ENCODE data around the gene OR11H6. TPM values are rescaled to one million over a fixed set of nuclear protein-coding genes. Genes with fewer than 3 reads are reported as not detected.

OR11H6 gene
- not detected in 2 replicates for total RNA-seq (2014; rRNA removed; shearing (Covaris generic))

GRCh38 chr14:20223410-20223809, at the start of gene OR11H6:
Gene OR11H6 (plus strand): TSS chr14:20223710. CDS start chr14:20223710, 0 bp downstream.

GRCh38 chr14:20190596-20190995, 32.9 kb upstream of the OR11H6 start, which contains the start of gene OR11G2:
Gene OR11G2 (plus strand): TSS chr14:20190896. CDS start chr14:20197438, 6,542 bp downstream.

GRCh38 chr14:20228681-20229080, 5.2 kb downstream of the OR11H6 start, which contains the start of gene OR11H7:
Gene OR11H7 (plus strand): TSS chr14:20228981.

Small RNA genes lying within 50 kb of the gene (small RNA-seq; reads per million reads assigned to genes)
- not detected for gene GTF2IP22

Other genes with a start within 250 kb of the OR11H6 start
- not detected in 2 replicates for gene OR4K15, start 248.1 kb upstream of the OR11H6 start, total RNA-seq (2014; rRNA removed; shearing (Covaris generic))
- gene OR4Q2, start 221.5 kb upstream of the OR11H6 start, total RNA-seq (2014; rRNA removed; shearing (Covaris generic)), result not detected in 2 replicates
- gene OR4K14, start 204.4 kb upstream of the OR11H6 start, total RNA-seq (2014; rRNA removed; shearing (Covaris generic)), result not detected in 2 replicates
- not detected in 2 replicates for gene OR4K13, start 187.7 kb upstream of the OR11H6 start, total RNA-seq (2014; rRNA removed; shearing (Covaris generic))
- gene OR4L1, start 163.7 kb upstream of the OR11H6 start, total RNA-seq (2014; rRNA removed; shearing (Covaris generic)), result not detected in 2 replicates
- not detected in 2 replicates for gene OR4K17, start 113.0 kb upstream of the OR11H6 start, total RNA-seq (2014; rRNA removed; shearing (Covaris generic))
- not detected in 2 replicates for gene OR4N5, start 84.9 kb upstream of the OR11H6 start, total RNA-seq (2014; rRNA removed; shearing (Covaris generic))
- gene OR11G2, start 32.8 kb upstream of the OR11H6 start, total RNA-seq (2014; rRNA removed; shearing (Covaris generic)), result not detected in 2 replicates
- gene OR11H7, start 5.3 kb downstream of the OR11H6 start, total RNA-seq (2014; rRNA removed; shearing (Covaris generic)), result not detected in 2 replicates
- not detected in 2 replicates for gene OR11H4, start 15.6 kb downstream of the OR11H6 start, total RNA-seq (2014; rRNA removed; shearing (Covaris generic))
- gene TTC5, start 82.2 kb downstream of the OR11H6 start, total RNA-seq (2014; rRNA removed; shearing (Covaris generic)), result 12.7 and 17.9 TPM in 2 replicates
- gene CCNB1IP1, start 109.6 kb downstream of the OR11H6 start, total RNA-seq (2014; rRNA removed; shearing (Covaris generic)), result 54.5 and 54.8 TPM in 2 replicates
- 19.1 and 23.5 TPM in 2 replicates for gene PARP2, start 119.9 kb downstream of the OR11H6 start, total RNA-seq (2014; rRNA removed; shearing (Covaris generic))
- gene TEP1, start 189.8 kb downstream of the OR11H6 start, total RNA-seq (2014; rRNA removed; shearing (Covaris generic)), result 7.1 and 8.3 TPM in 2 replicates
- gene KLHL33, start 212.5 kb downstream of the OR11H6 start, total RNA-seq (2014; rRNA removed; shearing (Covaris generic)), result 0.05 TPM in 1 of 2 replicates, not detected in the other
- gene OSGEP, start 231.1 kb downstream of the OR11H6 start, total RNA-seq (2014; rRNA removed; shearing (Covaris generic)), result 16.4 and 19.1 TPM in 2 replicates
- 86.7 and 96.2 TPM in 2 replicates for gene APEX1, start 231.5 kb downstream of the OR11H6 start, total RNA-seq (2014; rRNA removed; shearing (Covaris generic))
- gene PIP4P1, start 237.7 kb downstream of the OR11H6 start, total RNA-seq (2014; rRNA removed; shearing (Covaris generic)), result 13.1 and 14.8 TPM in 2 replicates
- 59.5 and 62.4 TPM in 2 replicates for gene PNP, start 245.7 kb downstream of the OR11H6 start, total RNA-seq (2014; rRNA removed; shearing (Covaris generic))